Esophagus squamous epithelium (tissue), 5 donors: ENCODE measurements around the gene WFDC10B. TPM values are rescaled to one million over a fixed set of nuclear protein-coding genes. Genes with fewer than 3 reads are reported as not detected.
"Not testable (repeated sequence)": the region's sequence is repeated elsewhere in the genome, so short reads cannot be mapped to it uniquely, and the experiment has no call there.

ENCODE experiments used
- DNase-seq: peaks from one replicate; lab custom pipeline; 2025; lab: John Stamatoyannopoulos, UW
- H3K27ac ChIP-seq, 4 donors: fragments of 200-600 bp; sonication (generic); one replicate each; pipeline ENCODE4 v1.5.1; 2016 to 2019; ENCODE audit warnings: mild to moderate bottlenecking in 1 of 4
- H3K27me3 ChIP-seq, 4 donors: fragments of 200-600 bp; sonication (generic); 1 replicate in 3 of 4; 2 replicates in 1 of 4; pipeline versions ENCODE4 v1.5.1 to v1.6.0; 2017 to 2021; ENCODE audit warnings: antibody characterized with exemption in 1 of 4
- H3K36me3 ChIP-seq, 3 donors: fragments of 200-600 bp; sonication (generic); one replicate each; pipeline ENCODE4 v1.5.1; 2016 to 2019
- H3K4me1 ChIP-seq, 3 donors: fragments of 200-600 bp; sonication (generic); one replicate each; pipeline ENCODE4 v1.5.1; 2017 to 2019
- H3K4me3 ChIP-seq, 4 donors: fragments of 200-600 bp; sonication (generic); 1 replicate in 3 of 4; 2 replicates in 1 of 4; pipeline ENCODE4 v1.5.1; 2016 to 2019; ENCODE audit warnings: mild to moderate bottlenecking in 2 of 4, moderate library complexity in 1 of 4
- H3K9me3 ChIP-seq, 3 donors: fragments of 200-600 bp; sonication (generic); one replicate each; pipeline ENCODE4 v1.5.1; 2016 to 2019
- CTCF ChIP-seq, 6 experiments: fragments of 450-650 bp in 4 of 6; fragments of 200-600 bp in 2 of 6; sonication (generic) in 2 of 6; IDR thresholded peaks; one replicate each; pipeline ENCODE4 v1.5.1; 2016 to 2019; ENCODE audit warnings: antibody characterized with exemption in 6 of 6, mild to moderate bottlenecking in 4 of 6, moderate library complexity in 4 of 6
- POLR2A ChIP-seq, 4 donors: fragments of 450-650 bp; IDR thresholded peaks; one replicate each; pipeline ENCODE4 v1.6.1; 2017; ENCODE audit warnings: antibody characterized with exemption in 4 of 4, mild to moderate bottlenecking in 4 of 4, moderate library complexity in 3 of 4
- WGBS, 2 donors: methylation state at CpG; one replicate each; pipeline ENCODE4 v1.1.5; 2018; 5-methylcytosine and 5-hydroxymethylcytosine counted together
- intact Hi-C: fragments of 100-400 bp; cut with DNase I; formaldehyde crosslinking; loops from one replicate; pipeline ENCODE4 v1.15.0; 2022
- total RNA-seq, 4 donors: library from RNA; depleted of rRNA; stranded (reverse); fragments of >200 nt; gene quantifications; one replicate each; pipeline ENCODE4 v1.1.0, GENCODE V29; 2016
- donor health status: DM: yes; HTN: yes; CAD: no.

Gene WFDC10B
- total RNA-seq, 4 donors from 2014 or later: not detected

- Histone ChIP-seq H3K27ac (no peak overlapping the region), H3K4me1 (no peaks in the 10 kb centered on the region), H3K9me3 (peaks cover 0 to 3% (median 0%) of the 10 kb centered on the region in 3 donors), H3K36me3 (no peaks in the 10 kb centered on the region), H3K4me3 (no peak overlapping the region), H3K27me3 (peaks cover 0 to 18% (median 0%) of the 10 kb centered on the region in 4 donors)
- DNase-seq: no peak
- WGBS, 2 donors: 0 to 43% methylated on average over 1 of the region's 3 CpGs
- intact Hi-C loops: no loop called here
- TF ChIP-seq CTCF (IDR thresholded peaks at IDR 0.05): no peak
- no peak for TF ChIP-seq POLR2A (IDR thresholded peaks at IDR 0.05)
Measured at GRCh38 chr20:45685896-45686295, 18.9 kb downstream of the WFDC10B start.

GRCh38 chr20:45679650-45680049 lies 25.2 kb downstream of the WFDC10B start:
- Histone ChIP-seq H3K36me3 (no peaks in the 10 kb centered on the region), H3K4me3 (no peak overlapping the region), H3K27ac (no peak overlapping the region), H3K4me1 (no peaks in the 10 kb centered on the region), H3K9me3 (peaks cover 0 to 30% (median 20%) of the 10 kb centered on the region in 3 donors), H3K27me3 (peaks cover 0 to 15% (median 0%) of the 10 kb centered on the region in 4 donors)
- no peak for DNase-seq
- intact Hi-C loops: no loop called here
- TF ChIP-seq CTCF (IDR thresholded peaks at IDR 0.05): no peak
- TF ChIP-seq POLR2A (IDR thresholded peaks at IDR 0.05): no peak

GRCh38 chr20:45672765-45673164 lies 32.1 kb downstream of the WFDC10B start:
- TF ChIP-seq POLR2A (IDR thresholded peaks at IDR 0.05): no peak
- TF ChIP-seq CTCF (IDR thresholded peaks at IDR 0.05): no peak
- Histone ChIP-seq H3K27ac (no peak overlapping the region), H3K4me1 (no peaks in the 10 kb centered on the region), H3K9me3 (no peaks in the 10 kb centered on the region), H3K4me3 (no peak overlapping the region), H3K36me3 (no peaks in the 10 kb centered on the region), H3K27me3 (no peaks in the 10 kb centered on the region)
- no peak for DNase-seq
- intact Hi-C loops: no loop called here

GRCh38 chr20:45670139-45670538 lies 34.7 kb downstream of the WFDC10B start, which contains the start of gene WFDC11:
TSS of gene WFDC11 (minus strand) at chr20:45670239. CDS start at chr20:45650600, 19,639 bp downstream.
- Histone ChIP-seq H3K36me3 (no peaks in the 10 kb centered on the region), H3K27me3 (peaks cover 0 to 16% (median 0%) of the 10 kb centered on the region in 4 donors)

GRCh38 chr20:45657038-45657437 lies 47.8 kb downstream of the WFDC10B start:
- WGBS, 2 donors: 57 to 90% methylated on average over 3 of the region's 3 CpGs
- H3K4me1 ChIP-seq, H3K27me3 ChIP-seq: not testable (repeated sequence)

More at GRCh38 chr20:45670139-45670538, 34.7 kb downstream of the WFDC10B start, which contains the start of gene WFDC11:
- H3K4me1 ChIP-seq: no peaks in the 10 kb centered on the region
- intact Hi-C loops: no loop called here
- no peak within 1 kb of the TSS for H3K4me3 ChIP-seq
- TF ChIP-seq CTCF (IDR thresholded peaks at IDR 0.05) (no peak), POLR2A (IDR thresholded peaks at IDR 0.05) (no peak)
- DNase-seq: no peak
- WGBS, 2 donors: 53 to 100% methylated on average over 1 of the region's 1 CpG
- H3K27ac ChIP-seq: no peak within 1 kb of the TSS
- no peaks in the 10 kb centered on the region for H3K9me3 ChIP-seq

GRCh38 chr20:45651726-45652125 lies 53.1 kb downstream of the WFDC10B start:
- 58 to 85% methylated on average over 3 to 6 of the region's 7 CpGs for WGBS, 2 donors
- DNase-seq, intact Hi-C loops, H3K36me3 ChIP-seq, H3K27ac ChIP-seq, H3K4me3 ChIP-seq, H3K9me3 ChIP-seq, H3K4me1 ChIP-seq, H3K27me3 ChIP-seq: not testable (repeated sequence)

More at GRCh38 chr20:45657038-45657437, 47.8 kb downstream of the WFDC10B start:
- H3K9me3 ChIP-seq, H3K27ac ChIP-seq, H3K36me3 ChIP-seq, DNase-seq, intact Hi-C loops, H3K4me3 ChIP-seq: not testable (repeated sequence)
